Thyroid gland (tissue), 4 donors: ENCODE measurements around the gene GRK2. TPM values are rescaled to one million over a fixed set of nuclear protein-coding genes. Genes with fewer than 3 reads are reported as not detected.

Experiments
- DNase-seq, 2 donors: peaks; one replicate each; pipeline ENCODE4 v3.0.0-alpha.2; 2019
- H3K27ac ChIP-seq, 3 donors: fragments of 200-600 bp; sonication (generic); 1 replicate in 2 of 3; 2 replicates in 1 of 3; pipeline ENCODE4 v1.5.1; 2016 to 2019; ENCODE audit warnings: mild to moderate bottlenecking in 1 of 3, moderate library complexity in 1 of 3
- H3K27me3 ChIP-seq: fragments of 200-600 bp; sonication (generic); one replicate; pipeline ENCODE4 v1.5.1; 2019
- H3K36me3 ChIP-seq, 2 donors: fragments of 200-600 bp; sonication (generic); one replicate each; pipeline ENCODE4 v1.5.1; 2016 to 2019
- H3K4me1 ChIP-seq, 2 donors: fragments of 200-600 bp; sonication (generic); one replicate each; pipeline ENCODE4 v1.5.1; 2017 to 2019
- H3K4me3 ChIP-seq, 3 donors: fragments of 200-600 bp; sonication (generic); replicated peaks in 1 of 3; 1 replicate in 2 of 3; 2 replicates in 1 of 3; pipeline ENCODE4 v1.5.1; 2016; ENCODE audit warnings: mild to moderate bottlenecking in 1 of 3
- H3K9me3 ChIP-seq: fragments of 200-600 bp; sonication (generic); one replicate; pipeline ENCODE4 v1.5.1; 2017
- POLR2A ChIP-seq, 2 donors: fragments of 450-650 bp; IDR thresholded peaks; one replicate each; pipeline ENCODE4 v1.6.1; 2017; ENCODE audit warnings: antibody characterized with exemption in 2 of 2, mild to moderate bottlenecking in 2 of 2, moderate library complexity in 1 of 2
- WGBS, 2 donors: methylation state at CpG; one replicate each; pipeline ENCODE4 v1.1.5; 2017; 5-methylcytosine and 5-hydroxymethylcytosine counted together
- intact Hi-C: fragments of 100-400 bp; cut with DNase I; formaldehyde crosslinking; loops from one replicate; pipeline ENCODE4 v1.15.1; 2023
- total RNA-seq, 4 donors: library from RNA; depleted of rRNA; stranded (reverse); fragments of >200 nt; gene quantifications; one replicate each; pipeline ENCODE4 v1.2.3, GENCODE V29; 2016
- TF ChIP-seq, protein P1 (sequence below), 6 experiments: fragments of 200-600 bp in 3 of 6; fragments of 450-650 bp in 3 of 6; sonication (generic) in 3 of 6; IDR thresholded peaks; one replicate each; pipeline ENCODE4 v1.5.1; 2016 to 2019; ENCODE audit warnings: antibody characterized with exemption in 6 of 6, mild to moderate bottlenecking in 2 of 6, inconsistent platforms in 1 of 6, moderate library complexity in 1 of 6

GRK2 gene
- total RNA-seq, 4 donors from 2014 or later: 32.8 to 55.8 (median 40.6) TPM

DNA sequence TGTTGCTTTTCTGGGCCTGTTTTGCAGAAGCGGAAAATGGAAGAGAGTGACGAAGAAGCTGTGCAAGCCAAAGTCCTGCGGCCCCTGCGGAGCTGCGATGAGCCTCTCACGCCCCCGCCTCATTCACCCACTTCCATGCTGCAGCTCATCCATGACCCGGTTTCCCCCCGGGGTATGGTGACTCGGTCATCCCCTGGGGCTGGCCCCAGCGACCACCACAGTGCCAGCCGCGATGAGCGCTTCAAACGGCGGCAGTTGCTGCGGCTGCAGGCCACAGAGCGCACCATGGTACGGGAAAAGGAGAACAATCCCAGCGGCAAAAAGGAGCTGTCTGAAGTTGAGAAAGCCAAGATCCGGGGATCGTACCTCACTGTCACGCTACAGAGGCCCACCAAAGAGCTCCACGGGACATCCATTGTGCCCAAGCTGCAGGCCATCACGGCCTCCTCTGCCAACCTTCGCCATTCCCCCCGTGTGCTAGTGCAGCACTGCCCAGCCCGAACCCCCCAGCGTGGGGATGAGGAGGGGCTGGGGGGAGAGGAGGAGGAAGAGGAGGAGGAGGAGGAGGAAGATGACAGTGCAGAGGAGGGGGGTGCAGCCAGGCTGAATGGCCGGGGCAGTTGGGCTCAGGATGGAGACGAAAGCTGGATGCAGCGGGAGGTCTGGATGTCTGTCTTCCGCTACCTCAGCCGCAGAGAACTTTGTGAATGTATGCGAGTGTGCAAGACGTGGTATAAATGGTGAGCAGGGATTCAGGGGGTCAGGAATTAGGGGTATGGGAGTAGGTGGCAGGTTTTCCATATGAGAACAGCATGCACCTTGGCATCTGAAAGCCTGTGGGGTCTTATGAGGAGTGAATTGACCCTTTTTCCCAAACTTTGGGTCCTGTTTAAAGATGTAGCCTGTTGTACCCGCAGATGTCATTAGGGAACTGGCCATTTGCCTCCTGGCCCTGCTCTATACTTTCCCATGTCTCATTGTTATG, 15.9 kb upstream of the GRK2 start:
- Histone ChIP-seq H3K27me3 (no peaks in the 10 kb centered on the region), H3K9me3 (no peaks in the 10 kb centered on the region), H3K36me3 (peaks cover 86 to 89% of the 10 kb centered on the region in 2 donors), H3K4me3 (no peak overlapping the region), H3K27ac (peak overlapping the region in 1 of 3 donors; percentile 5), H3K4me1 (peaks cover 18 to 23% of the 10 kb centered on the region in 2 donors)
- TF ChIP-seq POLR2A (IDR thresholded peaks at IDR 0.05): no peak
- TF ChIP-seq, protein P1, sequence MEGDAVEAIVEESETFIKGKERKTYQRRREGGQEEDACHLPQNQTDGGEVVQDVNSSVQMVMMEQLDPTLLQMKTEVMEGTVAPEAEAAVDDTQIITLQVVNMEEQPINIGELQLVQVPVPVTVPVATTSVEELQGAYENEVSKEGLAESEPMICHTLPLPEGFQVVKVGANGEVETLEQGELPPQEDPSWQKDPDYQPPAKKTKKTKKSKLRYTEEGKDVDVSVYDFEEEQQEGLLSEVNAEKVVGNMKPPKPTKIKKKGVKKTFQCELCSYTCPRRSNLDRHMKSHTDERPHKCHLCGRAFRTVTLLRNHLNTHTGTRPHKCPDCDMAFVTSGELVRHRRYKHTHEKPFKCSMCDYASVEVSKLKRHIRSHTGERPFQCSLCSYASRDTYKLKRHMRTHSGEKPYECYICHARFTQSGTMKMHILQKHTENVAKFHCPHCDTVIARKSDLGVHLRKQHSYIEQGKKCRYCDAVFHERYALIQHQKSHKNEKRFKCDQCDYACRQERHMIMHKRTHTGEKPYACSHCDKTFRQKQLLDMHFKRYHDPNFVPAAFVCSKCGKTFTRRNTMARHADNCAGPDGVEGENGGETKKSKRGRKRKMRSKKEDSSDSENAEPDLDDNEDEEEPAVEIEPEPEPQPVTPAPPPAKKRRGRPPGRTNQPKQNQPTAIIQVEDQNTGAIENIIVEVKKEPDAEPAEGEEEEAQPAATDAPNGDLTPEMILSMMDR (IDR thresholded peaks at IDR 0.05): no peak
- WGBS, 2 donors: 92 to 94% methylated on average over 36 to 37 of the region's 37 CpGs
- intact Hi-C loops: no loop called here
- DNase-seq: no peak

DNA sequence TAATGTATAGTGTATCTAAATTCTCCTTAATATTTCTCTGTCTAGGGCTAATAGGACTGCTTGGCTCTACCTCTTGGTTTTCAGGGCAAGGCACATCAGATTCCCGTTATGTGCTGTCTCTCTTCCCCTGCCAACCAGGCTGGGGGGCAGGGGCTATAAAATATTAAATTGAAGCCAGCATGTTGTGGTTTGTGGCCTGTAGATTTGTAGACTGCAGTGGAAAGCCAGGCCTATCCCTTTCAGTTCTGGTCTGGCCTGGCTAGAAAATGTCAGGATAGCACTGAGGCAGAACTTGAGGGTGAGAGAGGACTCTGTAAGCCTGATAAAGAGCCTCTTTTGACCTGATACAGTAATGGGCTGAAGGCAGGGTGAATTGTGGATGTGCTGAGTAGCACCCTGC, 14.4 kb upstream of the GRK2 start:
- Histone ChIP-seq H3K4me1 (peaks cover 18 to 23% of the 10 kb centered on the region in 2 donors), H3K27ac (peak overlapping the region in 1 of 3 donors; percentile 5), H3K36me3 (peaks cover 88 to 89% of the 10 kb centered on the region in 2 donors), H3K4me3 (no peak overlapping the region), H3K9me3 (no peaks in the 10 kb centered on the region), H3K27me3 (no peaks in the 10 kb centered on the region)
- 94 to 95% methylated on average over 1 of the region's 1 CpG for WGBS, 2 donors
- no peak for TF ChIP-seq POLR2A (IDR thresholded peaks at IDR 0.05)
- TF ChIP-seq, protein P1 (IDR thresholded peaks at IDR 0.05): no peak
- intact Hi-C loops: no loop called here
- DNase-seq: no peak

DNA sequence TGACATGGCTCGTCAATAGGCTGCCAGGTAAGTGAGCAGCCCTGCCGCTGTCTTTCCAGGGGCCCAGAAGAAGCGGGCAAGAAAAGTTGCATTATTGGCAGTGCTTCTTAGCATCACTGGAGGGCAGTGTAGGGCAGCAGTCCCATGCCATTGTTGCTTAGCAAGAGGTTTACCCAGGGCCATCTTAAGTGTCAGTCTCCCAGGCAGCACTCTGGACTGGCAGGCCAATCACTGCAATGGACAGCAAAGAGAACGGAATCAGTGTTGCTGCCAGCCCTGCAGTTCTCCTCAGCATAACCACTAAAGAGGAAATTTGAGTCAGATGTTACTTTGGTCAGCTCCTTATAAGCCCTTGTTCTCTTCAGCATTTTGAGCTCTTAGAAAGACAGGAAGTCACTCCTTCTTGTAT, 13.4 kb upstream of the GRK2 start:
- peak; percentile 40 to 49 for DNase-seq
- Histone ChIP-seq H3K27me3 (no peaks in the 10 kb centered on the region), H3K36me3 (peaks cover 88 to 89% of the 10 kb centered on the region in 2 donors), H3K4me3 (no peak overlapping the region), H3K27ac (no peak overlapping the region), H3K4me1 (peaks cover 13 to 14% of the 10 kb centered on the region in 2 donors), H3K9me3 (no peaks in the 10 kb centered on the region)
- TF ChIP-seq, protein P1 (IDR thresholded peaks at IDR 0.05): peak in 4 of 6 experiments; percentile 24 to 39 (median 30)
- no peak for TF ChIP-seq POLR2A (IDR thresholded peaks at IDR 0.05)
- intact Hi-C loops: no loop called here
- WGBS, 2 donors: 72 to 74% methylated on average over 4 of the region's 4 CpGs

DNA sequence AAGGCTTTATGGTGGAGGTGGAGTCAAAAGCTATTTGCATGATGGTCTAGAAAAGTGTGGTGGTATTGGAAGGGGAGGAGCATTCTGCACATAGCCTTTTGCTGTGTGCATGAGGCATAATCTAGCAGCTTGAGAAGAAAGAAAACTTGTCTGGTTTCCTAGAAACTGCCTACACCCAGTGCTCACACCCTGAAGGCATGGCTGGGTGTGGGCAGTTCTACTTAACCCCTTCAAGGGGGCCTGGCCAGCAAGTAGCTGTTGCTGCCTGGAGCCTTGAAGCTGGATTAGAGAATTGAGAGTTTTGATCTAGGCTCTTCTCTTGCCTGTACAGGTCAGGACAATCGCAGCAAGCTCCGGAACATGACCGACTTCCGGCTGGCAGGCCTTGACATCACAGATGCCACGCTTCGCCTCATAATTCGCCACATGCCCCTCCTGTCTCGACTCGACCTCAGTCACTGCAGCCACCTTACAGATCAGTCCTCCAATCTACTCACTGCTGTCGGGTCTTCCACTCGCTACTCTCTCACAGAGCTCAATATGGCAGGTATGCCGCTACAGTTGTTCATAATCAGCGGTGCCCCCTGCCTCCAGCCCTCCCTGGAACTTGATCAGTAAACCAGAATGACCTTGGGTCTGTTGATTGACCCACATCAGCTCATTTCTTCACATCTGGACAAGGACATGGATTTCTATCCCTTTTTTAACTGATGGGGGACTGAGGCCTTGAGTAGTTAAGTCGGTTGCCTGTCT, 12.2 kb upstream of the GRK2 start:
- 95 to 97% methylated on average over 14 of the region's 14 CpGs for WGBS, 2 donors
- Histone ChIP-seq H3K4me1 (peaks cover 3 to 5% of the 10 kb centered on the region in 2 donors), H3K9me3 (no peaks in the 10 kb centered on the region), H3K27ac (no peak overlapping the region), H3K27me3 (no peaks in the 10 kb centered on the region), H3K36me3 (peaks cover 77 to 79% of the 10 kb centered on the region in 2 donors), H3K4me3 (no peak overlapping the region)
- intact Hi-C loops: no loop called here
- TF ChIP-seq, protein P1 (IDR thresholded peaks at IDR 0.05): no peak
- no peak for TF ChIP-seq POLR2A (IDR thresholded peaks at IDR 0.05)
- no peak for DNase-seq
